GM18951 (cell line): ENCODE data around the gene RNF20.

Experiments used
- POLR2A ChIP-seq: IDR thresholded peaks from 4 replicates; pipeline ENCODE4 v1.6.1; 2011; ENCODE audit warnings: mild to moderate bottlenecking; ENCODE audit not compliant: insufficient read length, insufficient read depth; ENCODE audit errors: extremely low read depth
- in situ Hi-C: fragments of 300-500 bp; cut with MboI; formaldehyde crosslinking; loops from one replicate; pipeline ENCODE4 v1.12.0; 2022; ENCODE audit warnings: low sequenced_read_pairs, mixed read lengths, inconsistent platforms; ENCODE audit not compliant: unreplicated experiment

The RNF20 gene

DNA sequence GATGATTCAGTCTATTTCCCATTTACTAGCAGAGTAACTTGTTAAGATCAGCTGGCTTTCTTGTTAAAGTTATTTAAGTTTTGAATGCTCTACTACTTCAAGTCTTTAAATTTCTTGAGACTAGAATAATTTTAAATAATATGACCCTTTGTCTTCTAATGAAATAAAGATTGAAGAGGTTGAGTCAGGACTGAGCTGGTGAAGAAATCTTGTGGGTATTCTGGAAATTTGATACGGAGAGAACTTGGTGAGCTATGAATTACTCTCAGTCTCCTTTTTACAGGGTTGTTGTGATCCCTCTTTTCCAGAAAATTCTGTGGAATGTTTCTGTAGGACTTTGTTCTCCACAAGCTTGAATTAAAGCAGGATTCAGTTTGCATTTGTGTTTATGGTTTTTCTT, 29.3 kb downstream of the RNF20 start:
- in situ Hi-C loops = no loop called here
- TF ChIP-seq POLR2A = no peak

DNA sequence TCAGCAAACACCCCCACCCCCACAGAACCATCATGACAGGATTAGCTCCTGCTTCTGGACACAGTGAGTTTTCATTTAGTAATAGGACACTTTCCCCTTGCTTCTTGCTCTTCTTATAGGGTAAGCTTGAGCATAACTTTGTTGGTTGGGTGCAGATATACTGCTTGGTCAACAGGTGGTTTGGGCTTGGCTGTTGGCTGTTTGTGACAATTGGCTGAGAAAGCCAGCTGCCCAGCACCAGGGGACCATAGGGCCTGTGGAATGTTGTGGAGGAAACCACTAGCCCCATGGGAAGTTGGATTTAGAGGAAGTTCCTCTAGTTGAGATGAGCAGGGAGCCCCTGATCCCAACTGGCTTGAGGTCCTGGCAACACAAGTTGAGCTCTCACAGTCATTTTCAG, 30.6 kb downstream of the RNF20 start:
- TF ChIP-seq POLR2A = no peak
- in situ Hi-C loops = no loop called here

DNA sequence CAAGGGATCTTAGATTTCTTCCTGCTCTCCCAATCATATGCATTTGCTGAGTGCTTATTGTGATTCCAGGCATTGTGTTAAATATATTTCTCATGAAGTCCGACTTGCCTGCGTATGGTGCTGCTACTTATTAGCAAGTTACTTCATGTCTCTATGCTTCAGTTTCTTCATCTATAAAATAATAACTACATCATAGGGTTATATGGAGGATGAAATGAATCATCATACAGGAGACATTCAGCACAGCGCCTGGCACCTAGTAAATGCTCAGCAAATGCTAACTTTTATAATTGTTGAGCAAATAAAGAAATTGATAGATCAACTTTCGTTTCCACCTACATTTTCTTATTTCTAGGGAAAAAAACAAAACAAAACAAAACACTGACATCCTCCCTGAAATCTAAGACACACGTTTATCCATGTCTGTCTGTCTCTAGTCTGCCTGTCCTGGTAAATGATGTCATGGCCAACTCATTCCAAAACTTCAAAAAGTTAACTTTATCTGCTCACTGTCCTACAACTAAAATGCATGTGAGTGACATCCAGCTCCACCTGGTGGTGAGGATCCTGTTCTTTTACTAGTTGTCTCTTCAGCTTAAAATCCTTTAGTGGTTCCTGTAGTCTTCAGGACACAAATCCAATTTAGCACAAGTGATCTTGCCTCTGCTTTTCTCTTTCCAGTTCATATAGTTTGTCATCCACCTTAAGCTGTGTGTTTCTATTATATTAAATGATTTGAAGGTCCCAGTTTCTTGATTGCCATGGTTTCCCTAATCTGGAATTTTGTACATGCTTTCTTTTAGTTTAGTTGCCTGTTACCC, 33.5 kb downstream of the RNF20 start:
- in situ Hi-C loops = no loop called here
- no peak for TF ChIP-seq POLR2A

DNA sequence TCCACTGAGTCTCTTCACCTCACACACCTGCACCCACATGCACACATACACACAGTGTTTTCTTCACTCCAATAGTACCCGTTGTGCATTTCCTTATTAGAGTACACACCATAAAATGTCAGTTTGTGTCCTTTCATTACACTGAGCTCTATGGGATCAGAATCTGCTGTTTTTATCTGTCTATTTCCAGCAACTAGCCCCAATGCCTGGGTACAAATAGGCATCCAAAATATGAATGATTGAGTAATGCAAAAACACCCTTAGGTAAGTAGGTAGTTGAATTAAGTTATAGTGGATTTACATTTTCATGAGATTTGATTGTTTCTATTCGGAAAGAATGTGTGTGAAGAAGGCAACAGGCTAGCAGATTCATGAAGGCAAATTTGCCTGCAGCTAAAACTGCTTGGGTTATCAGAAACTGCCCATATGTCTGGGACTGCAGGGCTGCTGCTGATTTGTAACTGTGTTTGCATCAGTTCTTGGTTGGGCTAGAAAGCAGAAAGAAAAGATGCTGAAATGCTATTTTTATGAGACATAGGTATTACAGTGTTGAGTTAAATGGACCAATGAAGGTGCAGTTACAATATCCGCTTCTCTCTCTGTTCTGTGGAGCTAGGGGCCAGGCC, 34.2 kb downstream of the RNF20 start:
- in situ Hi-C loops = no loop called here
- TF ChIP-seq POLR2A = no peak

DNA sequence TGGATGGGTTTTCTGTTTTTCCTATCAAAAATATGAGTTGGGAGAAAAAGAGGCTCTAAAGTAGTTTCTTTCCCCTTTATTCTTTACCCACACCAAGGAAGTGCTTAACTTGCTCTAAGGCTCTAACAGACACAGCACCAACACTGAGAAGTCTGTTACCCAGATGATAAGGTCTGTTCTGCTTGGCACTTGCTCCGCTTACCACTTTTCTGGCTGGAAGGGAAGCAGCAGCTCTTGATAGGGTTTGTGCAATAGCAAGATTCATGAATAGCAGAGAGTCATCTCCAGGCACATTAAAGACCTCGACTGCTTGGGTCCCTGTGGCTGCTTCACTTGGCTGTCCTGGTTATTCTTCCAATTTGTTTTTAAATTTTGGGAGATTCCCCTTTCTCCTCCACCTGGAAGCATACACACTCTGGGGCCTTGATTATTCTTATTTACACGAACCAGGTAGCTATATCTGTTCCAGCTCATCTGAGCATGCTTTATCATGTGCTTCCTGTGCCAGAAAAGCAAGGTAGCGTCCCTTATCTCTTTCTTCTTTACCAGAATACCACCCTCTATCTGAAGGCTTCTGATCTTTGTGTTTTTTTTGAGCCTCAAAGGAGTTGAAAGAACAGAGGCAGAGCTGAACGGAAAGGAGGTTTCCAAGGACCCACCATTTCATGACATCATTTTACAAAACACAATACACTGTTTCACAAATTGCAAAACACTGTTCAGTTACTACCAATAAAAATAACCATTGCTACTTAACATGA, 36.3 kb downstream of the RNF20 start:
- TF ChIP-seq POLR2A = no peak
- in situ Hi-C loops = no loop called here

GRCh38 chr9:101571114-101571513, 37.5 kb downstream of the RNF20 start:
- TF ChIP-seq POLR2A = no peak
- in situ Hi-C loops = no loop called here

- in situ Hi-C loops = no loop called here
Measured at GRCh38 chr9:101572316-101572715, 38.7 kb downstream of the RNF20 start.

GRCh38 chr9:101574731-101575333, 41.2 kb downstream of the RNF20 start:
- TF ChIP-seq POLR2A = no peak
- in situ Hi-C loops = no loop called here

More at GRCh38 chr9:101572316-101572715, 38.7 kb downstream of the RNF20 start:
- no peak for TF ChIP-seq POLR2A

- in situ Hi-C loops = no loop called here
Measured at GRCh38 chr9:101578378-101578777, 44.7 kb downstream of the RNF20 start.

DNA sequence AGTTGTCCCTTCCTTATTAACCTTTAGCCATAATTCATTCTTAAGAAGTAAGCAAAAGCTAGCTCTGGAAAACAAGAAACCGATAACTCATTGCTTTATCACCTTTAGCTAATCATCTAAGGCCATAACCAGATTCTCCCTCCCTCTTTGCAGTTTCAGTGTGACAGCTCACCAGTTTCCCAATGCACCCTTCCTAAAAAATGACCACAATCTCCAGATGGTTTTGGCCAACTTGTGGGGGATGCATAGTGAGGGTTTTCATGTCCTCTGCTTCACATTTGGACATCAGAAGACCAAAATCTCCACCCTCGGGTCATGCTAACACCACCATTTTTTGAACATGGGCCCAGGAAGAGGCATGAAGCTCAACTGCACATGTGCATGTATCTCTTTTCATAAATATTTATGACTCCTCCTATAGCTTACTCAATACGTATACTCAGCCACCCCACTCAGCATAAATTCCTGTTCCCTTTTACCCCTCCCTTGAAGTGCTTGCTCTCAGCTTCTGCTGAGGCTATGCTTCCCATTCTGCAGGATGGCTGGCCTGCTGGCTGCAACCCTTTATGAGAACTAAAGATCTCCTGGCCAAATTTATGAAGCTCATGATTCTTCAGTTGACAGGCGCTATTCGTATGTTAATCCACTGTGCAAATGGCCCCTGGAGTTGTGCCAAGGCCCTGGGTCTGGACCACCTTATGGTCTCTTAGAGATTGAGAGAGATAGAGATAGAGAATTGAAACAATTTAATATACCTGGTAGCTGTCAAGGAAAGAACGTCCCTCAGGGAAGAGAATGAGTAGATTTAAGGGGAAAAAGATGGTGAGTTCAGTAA, 46.3 kb downstream of the RNF20 start:
- TF ChIP-seq POLR2A = no peak
- in situ Hi-C loops = no loop called here

More at GRCh38 chr9:101578378-101578777, 44.7 kb downstream of the RNF20 start:
- TF ChIP-seq POLR2A = no peak

DNA sequence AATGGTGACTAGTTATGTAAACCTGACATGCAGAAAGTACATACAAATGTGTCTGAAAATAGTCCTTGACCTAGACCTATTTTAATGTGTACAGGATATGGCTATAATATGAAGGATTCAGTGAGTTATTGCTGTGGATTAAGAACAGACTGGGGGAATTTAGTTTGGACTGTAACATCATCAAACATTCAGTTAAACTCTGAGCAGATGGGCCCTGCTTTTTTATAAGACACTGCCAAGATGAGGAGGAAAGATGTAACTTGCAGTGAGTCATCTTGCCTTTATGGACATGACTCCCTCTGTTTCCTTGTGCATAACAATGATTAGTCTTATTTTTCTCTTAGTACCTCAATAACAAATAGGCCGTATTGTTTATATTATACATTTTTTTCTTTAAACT, 48.9 kb downstream of the RNF20 start:
- in situ Hi-C loops = no loop called here
- no peak for TF ChIP-seq POLR2A

DNA sequence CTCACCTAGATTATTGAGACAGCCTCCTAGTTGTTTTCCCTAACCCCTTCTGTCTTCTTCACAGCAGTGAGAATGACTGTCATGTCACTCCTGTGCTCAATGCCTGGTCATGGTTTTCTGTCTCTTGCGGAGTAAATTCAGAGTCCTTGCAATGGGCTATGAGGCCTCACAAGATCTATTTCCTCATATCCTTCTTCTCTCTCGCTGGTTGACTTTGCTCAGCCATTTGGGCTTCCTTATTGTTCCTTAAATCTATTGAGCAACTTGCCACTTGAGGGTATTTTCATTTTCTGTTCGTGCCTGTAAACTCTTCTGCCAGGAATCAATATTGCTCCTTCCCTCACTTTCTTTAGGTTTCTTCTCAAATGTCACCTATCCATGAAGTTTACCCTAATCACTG, 52.1 kb downstream of the RNF20 start:
- TF ChIP-seq POLR2A = no peak

More for the DNA sequence above, 52.1 kb downstream of the RNF20 start:
- in situ Hi-C loops = no loop called here
